ENCODE measurements around the gene PIERCE2.
A peak's percentile ranks its signal among the peaks of the same experiment; 100 is the strongest.
"Not testable (repeated sequence)": the region's sequence is repeated elsewhere in the genome, so short reads cannot be mapped to it uniquely, and the experiment has no call there.

The PIERCE2 gene

DNA sequence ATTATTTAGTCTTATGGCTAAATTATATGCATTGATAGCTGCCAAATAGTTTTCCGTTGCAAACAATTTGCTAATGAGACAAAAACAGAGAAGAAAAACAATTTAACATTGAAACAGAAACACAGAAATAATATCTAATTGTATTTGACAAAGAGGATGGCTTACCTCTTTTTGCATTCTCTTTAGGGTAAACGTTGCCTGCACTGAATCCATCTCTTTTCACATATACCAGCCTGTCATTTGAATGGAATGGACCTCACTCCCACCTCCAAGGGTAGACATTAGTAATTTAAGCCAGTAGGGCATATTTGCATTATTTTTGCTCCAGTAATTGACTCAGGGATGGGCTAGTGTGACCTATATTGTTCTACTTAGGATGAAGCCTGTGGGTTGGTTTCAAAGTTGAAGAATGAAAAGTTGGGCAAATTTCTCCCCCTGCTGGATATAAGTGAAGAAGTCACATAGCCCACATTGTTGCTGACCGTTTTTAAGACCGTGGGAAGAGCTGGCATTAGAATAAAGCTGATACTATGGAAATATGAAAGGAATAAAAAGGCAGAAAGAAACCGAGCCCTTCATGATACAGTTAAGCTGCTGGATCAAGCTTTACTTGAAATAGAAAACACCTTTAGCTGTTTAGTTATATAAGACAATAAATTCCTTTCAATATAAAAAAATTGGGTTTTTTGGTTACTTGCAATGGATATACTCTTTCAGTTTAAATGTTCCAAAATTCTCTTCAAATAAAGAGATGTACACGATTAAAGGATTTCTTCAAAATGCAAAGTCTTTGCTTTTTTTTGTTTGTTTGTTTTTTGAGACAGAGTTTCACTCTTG lies 26.9 kb downstream of the PIERCE2 start:
- peak; percentile 54 for DNase-seq

DNA sequence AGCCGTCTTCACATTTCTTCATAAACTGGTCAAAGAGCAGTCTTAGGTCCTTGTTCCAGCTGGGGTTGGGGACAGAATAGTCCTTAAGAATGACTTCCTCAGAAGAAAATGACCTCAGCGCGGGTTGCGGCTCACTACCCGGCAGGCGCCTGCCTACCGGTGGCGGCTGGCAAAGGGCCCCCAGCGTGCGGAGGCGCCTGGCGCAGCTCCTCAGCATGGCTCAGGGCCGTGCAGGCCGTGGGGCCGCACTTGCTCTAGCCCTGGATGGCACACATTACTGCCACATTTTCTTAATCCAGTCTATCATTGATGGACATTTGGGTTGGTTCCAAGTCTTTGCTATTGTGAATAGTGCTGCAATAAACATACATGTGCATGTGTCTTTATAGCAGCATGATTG lies 34.8 kb downstream of the PIERCE2 start:
- not testable (repeated sequence) for DNase-seq

DNA sequence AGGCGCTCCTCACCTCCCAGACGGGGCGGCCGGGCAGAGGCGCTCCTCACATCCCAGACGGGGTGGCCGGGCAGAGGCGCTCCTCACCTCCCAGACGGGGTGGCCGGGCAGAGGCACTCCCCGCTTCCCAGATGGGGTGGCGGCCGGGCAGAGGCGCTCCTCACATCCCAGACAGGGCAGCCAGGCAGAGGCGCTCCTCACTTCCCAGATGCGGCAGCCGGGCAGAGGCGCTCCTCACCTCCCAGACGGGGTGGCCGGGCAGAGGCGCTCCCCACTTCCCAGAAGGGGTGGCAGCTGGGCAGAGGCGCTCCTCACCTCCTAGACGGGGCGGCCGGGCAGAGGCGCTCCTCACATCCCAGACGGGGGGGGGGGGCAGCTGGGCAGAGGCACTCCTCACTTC lies 37.6 kb downstream of the PIERCE2 start:
- DNase-seq = not testable (repeated sequence)

DNA sequence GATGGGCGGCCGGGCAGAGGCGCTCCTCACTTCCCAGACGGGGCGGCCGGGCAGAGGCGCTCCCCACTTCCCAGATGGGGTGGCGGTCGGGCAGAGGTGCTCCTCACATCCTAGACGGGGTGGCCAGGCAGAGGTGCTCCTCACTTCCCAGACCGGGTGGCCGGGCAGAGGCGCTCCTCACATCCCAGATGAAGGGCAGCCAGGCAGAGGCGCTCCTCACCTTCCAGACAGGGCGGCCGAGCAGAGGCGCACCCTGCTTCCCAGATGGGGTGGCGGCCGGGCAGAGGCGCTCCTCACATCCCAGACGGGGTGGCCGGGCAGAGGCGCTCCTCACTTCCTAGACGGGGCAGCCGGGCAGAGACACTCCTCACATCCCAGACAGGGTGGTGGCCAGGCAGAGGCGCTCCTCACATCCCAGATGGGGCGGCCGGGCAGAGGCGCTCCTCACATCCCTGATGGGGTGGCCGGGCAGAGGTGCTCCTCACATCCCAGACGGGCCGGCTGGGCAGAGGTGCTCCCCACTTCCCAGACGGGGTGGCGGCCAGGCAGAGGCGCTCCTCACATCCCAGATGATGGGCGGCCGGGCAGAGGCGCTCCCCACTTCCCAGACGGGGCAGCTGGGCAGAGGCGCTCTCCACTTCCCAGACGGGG lies 38.2 kb downstream of the PIERCE2 start:
- not testable (repeated sequence) for DNase-seq

DNA sequence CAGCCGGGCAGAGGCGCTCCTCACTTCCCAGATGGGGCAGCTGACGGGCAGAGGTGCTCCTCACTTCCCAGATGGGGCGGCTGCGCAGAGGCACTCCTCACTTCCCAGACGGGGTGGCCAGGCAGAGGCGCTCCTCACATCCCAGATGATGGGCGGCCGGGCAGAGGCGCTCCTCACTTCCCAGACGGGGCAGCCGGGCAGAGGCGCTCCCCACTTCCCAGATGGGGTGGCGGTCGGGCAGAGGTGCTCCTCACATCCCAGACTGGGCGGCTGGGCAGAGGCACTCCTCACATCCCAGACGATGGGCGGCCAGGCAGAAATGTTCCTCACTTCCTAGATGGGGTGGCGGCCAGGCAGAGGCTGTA lies 38.7 kb downstream of the PIERCE2 start:
- not testable (repeated sequence) for DNase-seq

DNA sequence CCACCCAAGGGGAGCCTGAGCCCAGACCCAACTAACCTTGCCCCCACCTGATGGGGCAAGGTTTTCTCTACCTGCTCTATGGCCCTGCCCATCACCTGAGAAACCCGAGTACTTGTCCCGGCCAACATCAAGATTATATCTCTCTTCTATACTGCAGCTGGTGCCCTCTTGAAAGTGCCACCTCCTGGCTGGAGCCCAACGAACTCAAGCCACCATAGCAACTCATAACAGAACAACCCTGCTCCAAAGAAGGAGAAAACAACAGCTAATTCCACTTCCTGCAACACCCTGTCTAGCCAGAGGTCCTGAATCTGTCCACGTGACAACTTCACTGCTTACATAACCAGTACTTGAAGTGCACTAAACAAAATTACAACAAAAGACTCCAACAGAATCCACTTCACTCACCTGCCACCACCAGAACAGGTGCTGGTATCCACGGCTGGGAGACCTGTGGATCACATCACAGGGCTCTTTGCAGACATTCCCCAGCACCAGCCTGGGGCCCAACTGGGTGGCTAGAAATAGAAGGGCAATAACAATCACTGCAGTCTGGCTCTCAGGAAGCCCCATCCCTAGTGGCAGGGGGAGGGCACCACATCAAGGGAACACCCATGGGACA lies 49.2 kb downstream of the PIERCE2 start:
- DNase-seq = no peak

DNA sequence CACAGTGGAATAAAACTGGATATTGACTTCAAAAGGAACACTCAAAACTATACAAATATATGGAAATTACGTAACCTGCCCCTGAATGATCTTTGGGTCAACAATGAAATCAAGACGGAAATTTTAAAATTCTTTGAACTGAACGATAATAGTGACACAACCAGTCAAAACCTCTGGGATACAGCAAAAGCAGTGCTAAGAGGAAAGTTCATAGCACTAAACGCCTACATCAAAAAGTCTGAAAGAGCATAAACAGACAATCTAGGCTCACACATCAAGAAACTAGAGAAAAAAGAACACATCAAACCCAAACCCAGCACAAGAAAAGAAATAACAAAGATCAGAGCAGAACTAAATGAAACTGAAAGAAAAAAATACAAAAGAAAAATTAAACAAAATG lies 53.2 kb downstream of the PIERCE2 start:
- DNase-seq = no peak

DNA sequence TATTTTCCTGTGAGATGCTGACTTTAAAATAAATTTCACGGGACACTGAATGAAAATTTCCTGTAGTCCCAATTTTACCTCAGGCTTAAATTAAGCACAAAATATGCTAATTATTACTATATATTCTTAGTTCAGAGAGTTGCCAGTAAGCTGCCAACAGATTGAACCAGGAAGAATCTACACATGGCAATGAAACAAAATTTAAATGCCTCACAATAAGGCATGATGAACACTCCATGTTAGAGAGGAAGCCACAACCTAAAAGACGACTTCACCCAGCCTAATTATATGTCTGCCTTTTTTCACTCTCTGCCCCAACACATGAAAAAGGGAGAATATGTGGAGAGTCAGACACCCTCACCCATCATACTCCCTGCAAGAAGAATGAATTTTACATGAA lies 60.0 kb downstream of the PIERCE2 start:
- no peak for DNase-seq

Measured in fibroblast of skin of abdomen (primary cell).